EH (cell line): ENCODE measurements around the gene WDFY2.

Experiments
- DNase-seq: peaks from one replicate; pipeline ENCODE4 v3.0.0-alpha.2; 2015; ENCODE audit warnings: low read depth

The WDFY2 gene

DNA sequence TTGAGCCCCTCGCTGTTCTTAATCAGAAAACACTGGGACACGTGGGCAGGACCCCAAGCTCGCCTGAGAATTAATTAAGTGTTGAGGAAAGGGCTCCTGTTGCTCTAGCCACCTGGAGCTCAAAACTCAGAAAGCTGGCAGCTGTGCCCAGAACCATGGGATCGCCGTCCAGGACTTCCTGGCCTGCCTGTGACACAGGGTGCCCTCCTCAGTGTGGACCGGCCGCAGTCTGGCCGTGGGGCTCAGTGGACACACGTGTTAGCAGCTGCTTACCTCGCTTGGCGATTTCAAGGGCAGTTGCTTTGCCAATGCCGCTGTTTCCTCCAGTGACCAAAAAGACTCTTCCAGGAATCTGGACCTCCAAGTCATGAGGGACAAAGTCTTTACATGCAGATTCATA, 215.0 kb downstream of the WDFY2 start:
- no peak for DNase-seq

GRCh38 chr13:51800486-51800885, 216.2 kb downstream of the WDFY2 start:
- no peak for DNase-seq

DNA sequence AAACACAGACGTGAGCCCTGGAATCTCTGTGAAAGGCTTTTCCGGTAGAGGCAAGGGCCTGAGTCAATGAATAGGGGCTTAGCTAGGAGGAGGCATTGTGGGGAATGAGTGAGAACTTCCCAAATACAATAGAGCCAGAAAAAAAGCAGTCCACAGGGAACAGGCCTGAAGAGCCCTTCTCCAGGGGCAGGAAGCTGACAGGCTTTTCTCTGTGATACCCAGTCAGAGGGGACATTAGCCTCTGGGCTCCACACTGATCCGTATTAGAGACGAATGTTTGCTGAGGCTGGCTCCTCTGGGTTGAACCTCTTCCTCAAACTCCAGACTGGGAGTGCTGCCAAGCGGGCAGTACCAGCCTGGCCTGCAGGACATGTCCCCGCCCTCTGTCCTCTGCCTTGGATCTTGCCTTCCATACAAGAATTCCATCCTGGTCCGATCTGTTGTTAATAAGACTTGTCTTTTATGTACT, 217.4 kb downstream of the WDFY2 start:
- DNase-seq: peak; percentile 28

DNA sequence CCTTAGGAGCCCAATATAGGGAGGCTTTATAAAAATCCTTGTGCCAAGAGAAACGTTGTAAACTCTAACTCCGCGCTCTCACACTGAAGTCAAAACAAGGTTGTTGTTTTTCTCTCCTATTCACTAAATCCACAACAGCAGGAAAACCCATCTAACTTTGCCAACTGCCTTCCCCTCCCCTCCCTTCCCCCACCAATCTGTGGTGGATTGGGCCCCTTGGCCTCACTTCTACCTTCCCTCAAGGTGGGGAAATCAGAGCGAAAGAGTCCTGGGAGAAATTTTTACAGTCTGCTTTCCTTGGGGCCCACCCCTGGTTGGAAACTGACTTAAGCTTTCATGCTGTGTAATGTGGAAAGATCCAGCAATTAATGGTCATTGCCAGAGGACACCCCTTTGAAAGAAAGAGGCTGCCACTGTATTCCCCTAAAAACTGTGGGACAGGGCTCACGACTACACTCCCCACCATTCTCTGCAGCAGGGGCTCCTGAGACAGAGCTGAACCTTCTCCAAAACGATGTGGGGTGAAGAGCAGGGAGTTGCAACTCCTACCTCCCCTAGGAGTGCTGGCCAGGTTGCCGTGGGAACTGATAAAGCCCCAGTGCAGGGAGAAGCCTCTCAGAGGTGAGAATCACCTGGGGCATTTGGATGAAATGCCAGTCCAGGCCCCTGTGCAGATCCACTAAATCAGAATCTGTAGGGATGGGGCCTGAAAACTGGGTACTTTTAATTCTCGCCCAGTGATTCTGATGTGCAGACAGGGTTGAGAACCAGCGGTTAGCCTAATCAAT, 218.6 kb downstream of the WDFY2 start:
- no peak for DNase-seq

DNA sequence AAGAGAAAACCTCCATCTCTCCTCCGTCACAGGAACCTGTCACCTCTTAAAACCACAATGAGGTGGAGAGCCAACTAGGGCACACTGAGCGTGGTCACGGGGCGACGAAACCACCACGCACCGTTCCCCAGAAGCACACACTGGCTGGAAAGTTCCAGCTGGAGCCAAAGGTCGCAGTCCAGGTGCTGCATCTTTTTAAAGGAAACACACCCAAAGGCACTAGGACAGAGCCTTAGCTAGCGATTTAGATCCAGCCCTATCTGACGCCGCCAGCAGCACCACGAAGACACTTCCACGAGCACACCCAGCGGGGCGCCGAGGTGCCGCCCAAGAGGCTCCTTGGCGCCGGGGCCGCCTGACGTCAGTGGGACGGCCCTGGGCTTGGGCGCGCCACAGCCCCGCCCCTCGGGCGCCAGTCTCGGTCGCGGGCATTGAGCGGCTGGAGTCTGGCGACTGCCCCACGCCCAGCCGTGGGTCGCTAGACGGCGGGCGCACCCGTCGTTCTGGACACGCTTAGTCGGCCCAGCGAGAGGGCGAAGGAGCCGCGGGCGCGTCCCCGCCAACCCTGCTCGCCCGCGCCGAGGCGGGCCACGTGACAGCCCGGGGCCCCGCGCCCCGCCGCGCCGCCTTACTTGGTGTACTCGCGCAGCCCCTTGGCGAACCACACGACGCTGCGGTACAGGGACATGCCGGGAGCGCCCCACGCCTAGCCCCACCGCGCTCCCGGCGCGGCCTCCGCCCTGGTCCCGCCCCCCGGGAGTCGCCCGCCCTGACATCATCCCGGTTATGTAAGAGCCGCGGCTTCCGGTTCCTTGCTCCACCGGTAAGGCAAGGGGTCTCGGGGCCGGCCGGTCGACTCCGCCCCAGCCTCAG, 219.4 kb downstream of the WDFY2 start, which contains the start of gene DHRS12:
TSS of gene DHRS12 (minus strand) at position 742 of the 873 bp plus-strand sequence. CDS start 4,504 bp downstream, outside the sequence.
- peak; percentile 86 for DNase-seq

DNA sequence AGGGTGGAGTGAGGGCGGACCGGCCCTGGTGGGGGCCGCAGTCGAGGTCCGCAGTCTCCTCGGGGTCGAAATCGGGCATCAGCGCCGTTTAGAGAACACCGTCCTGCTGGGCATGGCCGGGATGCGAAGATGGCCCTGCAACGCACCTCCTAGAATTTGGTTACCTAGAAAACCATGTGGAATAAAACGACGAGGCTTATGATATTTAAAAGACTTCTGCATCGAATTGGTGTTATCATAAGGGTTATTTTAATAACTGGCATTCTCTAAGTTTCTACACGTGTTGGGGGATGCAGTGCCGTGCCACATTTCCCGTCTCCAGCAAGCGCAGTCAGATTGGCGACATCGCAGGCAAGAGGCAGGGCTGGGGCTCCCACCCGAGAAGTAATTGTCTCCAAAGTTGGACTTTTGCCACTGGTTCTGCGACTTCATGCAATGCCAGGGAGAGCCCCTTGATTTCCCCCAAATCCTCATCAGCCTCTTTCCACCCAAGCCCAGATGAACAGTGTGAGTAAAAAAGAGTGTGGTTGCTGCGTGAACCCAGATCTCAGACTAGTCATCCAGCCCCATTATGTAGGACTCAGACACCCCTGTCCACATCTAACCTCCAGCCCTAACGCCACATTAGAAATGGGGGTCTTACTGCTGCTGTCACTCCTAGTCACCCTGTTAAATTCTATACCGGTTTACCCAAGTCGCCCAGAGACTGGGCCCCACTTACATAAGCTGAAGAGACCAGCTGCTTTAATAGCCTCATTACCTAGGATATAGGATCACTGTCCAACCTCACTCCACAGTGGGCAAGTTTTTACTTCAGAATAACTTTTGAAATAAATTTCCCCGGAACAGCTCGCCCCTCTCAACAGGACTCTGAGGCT, 220.3 kb downstream of the WDFY2 start:
- DNase-seq: no peak

- DNase-seq: no peak
These were observed 221.1 kb downstream of the WDFY2 start for GRCh38 chr13:51805313-51805712.

DNA sequence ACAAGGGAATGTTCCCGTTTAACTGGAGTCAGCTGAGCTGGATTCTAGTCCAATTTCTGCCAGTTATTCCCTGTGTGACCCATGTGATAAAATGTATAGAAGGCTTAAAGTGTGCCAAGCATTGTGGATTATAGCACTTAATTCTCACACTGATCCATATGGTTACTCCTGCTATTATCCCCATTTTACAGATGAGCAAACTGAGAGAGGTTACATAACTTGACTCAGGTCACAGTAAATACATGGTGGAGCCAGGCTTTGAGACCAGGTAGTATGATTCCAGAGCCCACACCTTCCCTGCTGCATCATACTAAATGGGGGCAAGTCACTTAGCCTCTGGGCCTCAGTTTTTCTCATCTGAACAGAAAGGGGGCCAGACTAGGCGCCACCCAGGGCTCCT, 221.7 kb downstream of the WDFY2 start:
- DNase-seq: no peak

- peak; percentile 25 for DNase-seq
These were observed 222.3 kb downstream of the WDFY2 start for GRCh38 chr13:51806566-51806965.

DNA sequence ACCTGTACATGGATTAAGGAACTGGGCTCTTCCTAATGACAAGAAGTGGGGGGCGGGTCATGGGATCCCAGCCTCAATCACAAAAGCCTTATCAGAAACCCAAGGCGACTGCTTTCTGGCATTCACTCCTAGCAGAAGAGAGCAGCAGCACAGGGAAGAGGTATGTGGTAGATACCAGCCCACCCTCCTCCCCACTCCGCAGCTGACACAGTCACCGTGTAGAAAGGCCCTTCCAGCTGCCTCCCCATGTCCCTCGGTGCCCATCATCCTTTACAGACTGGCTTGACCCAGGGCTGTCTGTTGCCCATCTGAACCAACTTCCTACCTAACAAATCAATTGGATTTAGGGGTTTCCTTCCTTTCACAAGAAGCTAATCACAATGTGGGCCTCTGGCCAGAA, 222.8 kb downstream of the WDFY2 start:
- DNase-seq: no peak

- no peak for DNase-seq
These were observed 224.5 kb downstream of the WDFY2 start for GRCh38 chr13:51808811-51809210.

- no peak for DNase-seq
These were observed 226.8 kb downstream of the WDFY2 start for GRCh38 chr13:51811046-51811445.

DNA sequence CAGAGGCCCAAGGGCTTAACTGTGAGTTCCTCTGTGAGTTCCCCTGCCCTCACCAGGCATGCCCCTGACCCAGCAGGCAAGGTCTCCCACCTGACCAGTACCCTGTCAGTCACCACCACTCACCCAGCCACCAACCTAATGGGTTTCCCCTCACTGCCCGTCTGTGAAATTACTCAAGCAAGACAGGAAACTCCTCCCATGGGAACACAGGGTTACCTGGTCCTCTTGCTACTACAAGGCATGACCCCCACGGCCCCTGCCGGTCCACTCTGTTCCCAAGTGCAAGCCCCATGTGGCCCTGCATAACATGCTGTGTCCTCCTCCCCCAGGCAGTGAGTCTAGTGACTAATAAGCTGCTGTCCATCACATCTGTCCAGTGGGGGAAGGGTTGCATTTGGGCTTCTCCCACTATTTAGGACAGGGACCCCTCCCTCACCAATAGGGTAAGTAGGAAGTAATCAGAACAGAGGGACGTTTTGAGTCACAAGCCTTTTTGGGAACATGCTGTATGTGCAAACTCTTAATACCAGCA, 227.7 kb downstream of the WDFY2 start:
- DNase-seq: no peak

DNA sequence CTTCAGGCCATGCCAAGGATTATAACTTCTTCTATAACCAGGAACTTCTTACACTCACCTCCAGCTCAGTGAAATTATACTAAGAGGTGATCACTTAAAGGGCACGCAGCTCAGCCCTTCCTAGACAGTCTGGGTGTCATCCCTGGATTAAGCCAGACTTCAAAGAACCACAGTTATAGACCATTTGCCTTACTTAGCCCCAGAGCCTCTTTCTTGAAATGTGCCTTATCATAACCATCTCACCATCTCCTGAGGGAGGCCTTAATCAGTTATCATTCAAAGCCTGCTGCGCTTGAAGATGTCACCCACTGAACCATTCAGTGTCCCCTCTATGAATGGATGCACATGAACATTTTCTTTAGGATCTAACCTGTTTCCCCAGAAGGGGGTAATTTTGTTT, 229.8 kb downstream of the WDFY2 start:
- no peak for DNase-seq

- peak; percentile 65 for DNase-seq
These were observed 230.8 kb downstream of the WDFY2 start for GRCh38 chr13:51814825-51815650.

DNA sequence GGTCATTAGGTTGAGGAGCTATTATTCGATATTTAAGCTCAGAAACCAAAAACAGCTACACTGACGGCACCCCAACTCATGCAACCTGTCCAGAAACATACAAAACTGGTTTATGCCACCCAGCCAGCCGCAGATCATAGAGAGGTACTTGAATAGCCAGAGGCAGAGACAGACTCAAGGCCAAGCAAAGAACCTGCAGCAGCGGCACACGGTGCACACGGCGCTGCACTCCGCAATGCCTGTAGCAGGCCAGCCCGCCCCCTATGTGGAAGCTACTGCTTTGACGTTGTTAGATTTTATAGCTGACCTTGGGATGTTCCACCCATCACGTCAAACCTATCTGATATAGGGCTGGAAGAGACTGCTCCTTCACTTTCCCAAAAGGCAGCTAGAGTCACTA, 231.6 kb downstream of the WDFY2 start:
- DNase-seq: no peak

- DNase-seq: no peak
These were observed 232.5 kb downstream of the WDFY2 start for GRCh38 chr13:51816604-51817249.
